HG02678 (cell line): ENCODE results near the gene CLUH.

ENCODE experiments used
- ATAC-seq: cut with Tn5 transposase; IDR thresholded peaks from one replicate; pipeline ENCODE4 v1.9.1; 2021; ENCODE audit warnings: mild to moderate bottlenecking, moderate library complexity; ENCODE audit not compliant: unreplicated experiment

CLUH gene

DNA sequence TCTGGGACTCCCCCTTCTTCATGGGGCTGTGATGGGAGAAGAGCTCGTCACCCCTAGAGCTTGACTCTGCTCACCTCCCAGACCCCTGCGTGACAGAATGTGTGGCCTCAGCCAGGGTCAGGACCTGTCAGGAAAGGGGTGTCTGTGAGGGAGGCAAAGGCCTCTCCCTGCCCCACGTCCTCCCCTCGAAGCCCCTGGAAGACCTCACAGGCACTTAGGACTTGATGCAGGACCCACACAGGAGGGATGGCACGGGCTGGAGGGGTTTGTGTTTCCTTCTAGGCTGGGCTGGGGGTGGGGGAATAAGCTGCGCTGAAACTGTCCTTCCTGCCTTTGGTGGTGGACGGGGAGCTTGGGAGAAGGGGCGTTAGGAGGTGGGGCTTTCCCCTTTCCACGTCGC lies 11.0 kb upstream of the CLUH start:
- ATAC-seq: no peak

- ATAC-seq: no peak
Measured at GRCh38 chr17:2721603-2722002, 10.0 kb upstream of the CLUH start.

GRCh38 chr17:2719861-2720260 lies 8.3 kb upstream of the CLUH start:
- ATAC-seq: no peak

DNA sequence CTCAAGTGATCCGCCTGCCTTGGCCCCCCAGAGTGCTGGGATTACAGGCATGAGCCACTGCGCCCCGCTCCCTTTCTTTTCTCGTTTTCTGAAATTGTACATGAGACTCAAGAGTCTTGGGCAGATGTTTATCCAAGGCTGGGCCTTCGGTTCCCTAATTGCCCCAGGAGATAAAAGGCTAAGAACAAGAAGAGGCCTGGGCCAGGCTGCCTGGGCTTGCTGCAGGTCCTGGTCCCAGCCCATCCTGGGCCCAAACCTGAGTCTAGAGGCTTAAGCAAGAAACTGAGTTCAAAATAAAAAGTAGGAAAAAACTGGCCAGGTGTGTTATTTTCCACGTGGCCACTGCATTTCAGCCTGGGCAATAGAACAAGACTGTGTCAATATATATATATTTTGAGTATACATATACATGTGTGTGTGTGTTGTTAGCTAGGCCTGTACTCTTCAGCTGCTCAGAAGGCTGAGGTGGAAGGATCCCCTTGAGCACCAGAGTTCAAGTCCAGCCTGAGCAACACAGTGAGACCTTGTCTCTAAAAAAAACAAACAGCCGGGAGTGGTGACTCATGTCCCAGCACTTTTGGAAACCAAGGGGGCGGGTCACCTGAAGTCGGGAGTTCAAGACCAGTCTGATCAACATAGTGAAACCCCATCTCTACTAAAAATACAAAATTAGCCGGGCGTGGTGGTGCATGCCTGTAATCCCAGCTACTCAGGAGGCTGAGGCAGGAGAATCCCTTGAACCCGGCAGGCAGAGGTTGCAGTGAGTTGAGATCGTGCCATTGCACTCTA lies 6.8 kb upstream of the CLUH start:
- ATAC-seq: no peak

DNA sequence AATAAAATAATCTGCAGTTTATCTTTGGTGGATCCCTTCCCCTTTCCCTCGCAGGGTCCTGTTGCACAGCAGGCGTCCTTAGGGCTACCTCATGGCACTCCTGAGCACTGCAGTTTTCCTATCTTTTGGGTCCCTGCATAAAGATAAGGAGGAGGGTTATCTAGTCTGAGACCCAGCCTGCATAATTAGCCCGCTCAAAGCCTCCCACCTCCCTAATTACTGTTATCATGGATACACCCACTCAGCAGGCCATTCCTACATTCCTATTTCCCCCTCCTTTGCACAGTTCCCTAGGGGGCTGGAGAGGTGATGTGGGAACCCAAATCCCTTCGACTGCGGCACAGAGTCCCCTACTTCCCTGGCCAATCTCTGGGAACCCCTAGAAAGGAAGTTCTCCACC lies 5.1 kb upstream of the CLUH start:
- no peak for ATAC-seq

DNA sequence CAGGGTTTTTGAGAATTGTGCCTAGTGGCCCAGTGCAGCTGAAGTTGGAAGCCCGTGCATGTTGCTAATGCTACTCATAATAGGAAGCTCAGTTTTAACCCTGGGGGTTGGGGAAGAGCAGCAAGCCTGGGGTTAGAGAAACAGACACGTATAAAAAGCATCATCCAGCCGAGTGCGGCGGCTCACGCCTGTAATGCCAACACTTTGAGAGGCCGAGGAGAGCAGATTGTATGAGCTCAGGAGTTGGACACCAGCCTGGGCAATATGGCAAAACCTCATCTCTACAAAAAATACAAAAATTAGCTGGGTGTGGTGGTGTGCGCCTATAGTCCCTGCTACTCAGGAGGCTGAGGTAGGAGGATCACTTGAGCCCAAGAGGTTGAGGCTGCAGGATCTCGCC lies 2.3 kb upstream of the CLUH start:
- no peak for ATAC-seq

GRCh38 chr17:2712300-2713043 lies 908 bp upstream of the CLUH start:
- ATAC-seq: no peak

DNA sequence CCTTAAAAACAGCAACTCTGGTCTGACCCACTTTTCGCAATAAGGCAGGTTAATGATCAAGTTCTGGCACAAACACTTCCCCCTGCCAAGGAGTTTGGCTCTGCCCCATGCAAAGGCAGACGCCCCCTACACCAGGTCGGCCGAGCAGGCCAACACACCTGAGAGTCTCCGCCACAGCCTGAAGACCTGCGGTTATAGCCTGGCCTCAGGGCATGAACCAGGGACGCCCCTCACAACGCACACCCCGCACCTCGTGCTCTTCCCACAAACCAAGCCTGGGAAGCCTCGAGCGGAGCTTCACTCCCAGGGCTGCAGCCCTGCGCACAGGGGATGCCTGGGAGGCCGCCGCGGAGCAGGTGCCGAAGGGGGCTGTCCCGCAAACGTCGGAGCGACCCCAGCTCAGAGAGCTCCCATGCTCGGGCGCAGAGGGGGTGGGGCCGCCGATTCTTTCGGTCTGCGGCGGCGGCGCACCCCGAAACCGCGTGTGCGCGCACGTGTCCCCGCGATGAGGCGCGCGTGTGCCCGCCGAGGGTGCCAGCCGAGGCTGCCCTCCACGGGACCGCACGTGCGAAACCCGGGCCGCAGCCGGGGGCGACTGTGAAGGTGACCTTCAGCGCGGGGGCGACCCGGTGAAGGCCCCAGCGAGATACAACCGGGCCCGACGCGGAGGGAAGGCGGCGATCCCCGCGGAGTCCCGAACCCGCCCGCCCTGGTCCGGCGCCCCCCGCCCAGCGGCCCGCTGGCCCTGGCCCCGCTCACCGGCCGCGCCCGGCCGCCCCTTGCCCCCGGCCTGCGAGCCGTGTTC lies 559 bp downstream of the CLUH start:
- peak; percentile 26 for ATAC-seq

- no peak for ATAC-seq
Measured at GRCh38 chr17:2710071-2710802, 1.3 kb downstream of the CLUH start.

GRCh38 chr17:2709183-2709661 lies 2.3 kb downstream of the CLUH start:
- no peak for ATAC-seq

DNA sequence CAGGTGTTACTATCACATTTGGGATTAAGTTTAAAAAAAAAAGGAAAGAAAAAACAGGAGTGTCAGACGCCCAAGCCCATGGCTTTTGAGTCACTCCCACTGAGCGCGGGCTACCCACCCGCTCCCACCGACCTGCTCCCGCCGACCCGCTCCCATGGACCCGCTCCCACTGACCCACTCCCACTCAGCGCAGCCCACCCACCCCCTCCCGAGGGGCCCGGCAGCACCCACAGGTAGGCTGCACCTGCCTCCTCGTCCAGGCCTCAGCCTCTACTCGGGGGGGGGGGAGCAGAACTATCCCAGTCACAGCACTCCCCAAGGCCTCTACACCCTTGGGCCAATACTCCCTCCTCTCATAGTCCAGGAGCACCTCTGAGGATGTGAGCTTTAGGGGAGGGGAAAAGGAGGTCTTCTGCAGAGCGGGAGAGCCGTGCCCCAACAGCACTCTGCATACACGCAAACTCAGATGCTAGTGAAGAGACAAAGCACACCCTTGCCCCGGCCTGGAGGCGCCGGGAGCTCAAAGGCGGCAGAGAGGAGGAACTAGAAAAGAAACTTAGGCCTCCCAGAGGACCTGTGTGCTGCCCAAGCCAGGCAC lies 2.9 kb downstream of the CLUH start:
- no peak for ATAC-seq

DNA sequence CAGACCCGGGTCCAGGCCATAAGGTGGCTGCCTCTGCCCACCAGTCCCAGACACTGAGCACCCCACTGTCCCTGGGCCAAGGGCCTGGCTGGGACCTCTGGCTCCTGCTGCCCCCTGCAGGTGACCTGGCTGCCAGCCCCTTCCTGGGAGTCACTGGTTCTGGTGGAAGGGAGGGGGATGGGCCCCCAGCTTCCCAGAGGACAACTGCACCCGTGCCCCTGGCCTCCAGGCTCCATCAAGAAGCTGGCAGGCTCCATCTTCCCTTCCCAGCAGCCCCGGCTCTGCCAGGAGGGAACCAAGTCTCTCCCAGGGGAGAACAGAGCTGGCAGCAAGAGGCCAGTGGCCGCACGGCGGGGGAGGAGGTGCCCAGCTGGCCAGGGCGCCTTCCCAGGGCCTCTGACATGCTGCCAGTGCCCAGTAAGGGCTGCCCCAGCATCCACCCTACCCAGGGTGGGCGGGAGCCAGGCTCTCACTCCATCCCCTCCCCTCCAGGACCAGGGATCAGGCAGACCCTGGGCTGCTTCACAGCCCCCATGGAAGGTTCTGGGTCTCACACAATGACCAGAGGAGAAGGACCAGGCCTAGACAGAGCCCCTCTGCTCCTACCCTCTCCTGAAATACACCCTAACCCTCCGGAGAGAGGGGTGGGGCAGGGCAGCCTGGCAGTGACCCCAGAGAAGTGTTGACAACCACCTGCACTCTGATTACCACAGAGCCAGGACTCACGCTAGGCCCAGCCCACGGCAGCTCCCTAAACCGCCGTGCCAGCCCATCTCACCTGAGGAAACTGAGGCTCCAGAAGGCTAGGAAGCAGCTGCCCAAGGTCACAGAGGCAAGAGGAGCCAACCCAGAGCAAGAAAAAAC lies 3.6 kb downstream of the CLUH start:
- no peak for ATAC-seq

GRCh38 chr17:2706911-2707510 lies 4.6 kb downstream of the CLUH start:
- ATAC-seq: no peak

- no peak for ATAC-seq
Measured at GRCh38 chr17:2705888-2706795, 5.4 kb downstream of the CLUH start.

DNA sequence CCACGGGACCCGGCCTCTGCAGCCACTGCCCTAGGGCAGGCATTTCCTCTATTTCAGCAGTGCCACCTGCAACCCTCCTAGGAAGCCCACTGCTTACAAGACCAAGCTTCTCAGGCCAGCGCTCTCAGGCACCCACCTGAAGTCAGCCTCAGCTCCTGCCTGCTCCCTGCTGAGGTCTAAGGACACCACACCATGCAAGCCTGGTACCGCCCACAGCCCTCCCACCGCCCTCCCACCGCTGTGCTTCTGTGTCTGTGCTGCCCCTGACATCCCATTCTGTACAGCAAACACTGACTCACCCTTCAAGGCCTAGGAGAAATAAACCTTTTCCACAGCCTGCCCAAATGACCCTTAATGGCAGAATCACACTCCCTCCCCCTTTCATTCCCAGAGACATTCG lies 6.3 kb downstream of the CLUH start:
- ATAC-seq: no peak

- ATAC-seq: no peak
Measured at GRCh38 chr17:2704890-2705248, 6.7 kb downstream of the CLUH start.

DNA sequence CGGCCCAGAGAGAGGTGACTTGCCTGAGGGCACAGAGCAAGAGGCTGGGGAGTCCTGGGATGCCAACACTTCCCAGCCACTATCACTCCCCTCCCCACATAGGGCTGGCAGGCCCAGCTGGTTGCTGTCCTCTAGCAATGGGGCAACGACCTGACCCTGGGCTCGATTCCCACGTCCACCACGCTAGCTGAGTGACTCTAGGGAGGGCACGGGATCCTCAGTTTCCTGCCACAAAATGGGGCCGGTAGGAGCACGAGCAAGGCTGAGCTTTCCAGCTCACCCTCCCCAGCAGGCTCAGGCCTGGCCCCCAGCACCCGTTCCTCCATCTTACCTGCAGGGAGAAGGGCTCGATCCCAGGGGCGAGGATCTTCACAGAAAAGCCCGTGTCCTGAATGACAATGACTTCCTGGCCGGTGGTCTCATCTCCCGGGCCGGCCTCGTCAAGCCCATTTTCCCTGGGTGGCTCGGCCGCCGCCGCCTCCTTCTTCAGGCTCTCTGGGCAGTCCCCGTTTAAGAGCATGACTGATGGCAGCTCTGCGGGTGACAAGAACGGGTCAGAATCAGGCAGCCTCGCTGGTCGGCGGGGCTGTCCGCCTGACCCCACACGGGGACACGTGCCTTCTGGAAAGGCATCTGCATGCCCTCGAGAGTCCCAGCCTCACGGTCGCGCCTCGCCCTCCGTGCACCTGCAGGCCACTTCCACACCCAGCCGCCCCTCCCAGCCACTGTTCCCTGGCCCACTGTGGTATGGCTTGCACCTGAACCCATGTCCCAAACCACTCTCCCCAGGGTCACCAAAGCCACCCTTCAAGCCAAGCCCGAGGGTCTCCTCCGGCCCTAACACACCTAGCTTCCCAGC lies 7.3 kb downstream of the CLUH start:
- no peak for ATAC-seq
